Suprapubic skin (tissue), 4 donors: Measurements from ENCODE around the gene DIP2C. TPM values are rescaled to one million over a fixed set of nuclear protein-coding genes. Genes with fewer than 3 reads are reported as not detected.

Experiments
- DNase-seq, 2 donors: peaks; one replicate each; pipeline ENCODE4 v3.0.0-alpha.2; 2019; ENCODE audit warnings: low spot score in 2 of 2
- H3K27ac ChIP-seq: fragments of 200-600 bp; sonication (generic); one replicate; pipeline ENCODE4 v1.5.1; 2019
- H3K27me3 ChIP-seq: fragments of 200-600 bp; sonication (generic); one replicate; pipeline ENCODE4 v1.5.1; 2019
- H3K36me3 ChIP-seq: fragments of 200-600 bp; sonication (generic); one replicate; pipeline ENCODE4 v1.5.1; 2019
- H3K4me1 ChIP-seq: fragments of 200-600 bp; sonication (generic); one replicate; pipeline ENCODE4 v1.5.1; 2019
- H3K4me3 ChIP-seq: fragments of 200-600 bp; sonication (generic); one replicate; pipeline ENCODE4 v1.5.1; 2019; ENCODE audit warnings: mild to moderate bottlenecking
- H3K9me3 ChIP-seq: fragments of 200-600 bp; sonication (generic); one replicate; pipeline ENCODE4 v1.5.1; 2019
- CTCF ChIP-seq, 2 donors: fragments of 200-600 bp in 1 of 2; fragments of 450-650 bp in 1 of 2; sonication (generic) in 1 of 2; IDR thresholded peaks; one replicate each; pipeline ENCODE4 v1.5.1; 2016 to 2019; ENCODE audit warnings: antibody characterized with exemption in 2 of 2, mild to moderate bottlenecking in 1 of 2, moderate library complexity in 1 of 2
- EP300 ChIP-seq: sonication (generic); formaldehyde crosslinking; IDR thresholded peaks from one replicate; pipeline ENCODE4 v1.6.1; 2017; ENCODE audit warnings: antibody characterized with exemption
- POLR2A ChIP-seq, 2 donors: fragments of 450-650 bp; IDR thresholded peaks; one replicate each; pipeline ENCODE4 v1.6.1; 2017; ENCODE audit warnings: antibody characterized with exemption in 2 of 2, mild to moderate bottlenecking in 2 of 2, moderate library complexity in 2 of 2
- POLR2AphosphoS5 ChIP-seq, 3 donors: sonication (generic); formaldehyde crosslinking; IDR thresholded peaks; one replicate each; pipeline ENCODE4 v1.6.1; 2017; ENCODE audit warnings: antibody characterized with exemption in 3 of 3
- WGBS: methylation state at CpG from one replicate; pipeline ENCODE4 v1.1.5; 2018; 5-methylcytosine and 5-hydroxymethylcytosine counted together
- total RNA-seq, 4 donors: library from RNA; depleted of rRNA; stranded (reverse); fragments of >200 nt; gene quantifications; one replicate each; pipeline ENCODE4 v1.1.0, GENCODE V29; 2016

DIP2C gene
- total RNA-seq, 4 donors from 2014 or later = 6.7 to 23.3 (median 14.7) TPM

DNA sequence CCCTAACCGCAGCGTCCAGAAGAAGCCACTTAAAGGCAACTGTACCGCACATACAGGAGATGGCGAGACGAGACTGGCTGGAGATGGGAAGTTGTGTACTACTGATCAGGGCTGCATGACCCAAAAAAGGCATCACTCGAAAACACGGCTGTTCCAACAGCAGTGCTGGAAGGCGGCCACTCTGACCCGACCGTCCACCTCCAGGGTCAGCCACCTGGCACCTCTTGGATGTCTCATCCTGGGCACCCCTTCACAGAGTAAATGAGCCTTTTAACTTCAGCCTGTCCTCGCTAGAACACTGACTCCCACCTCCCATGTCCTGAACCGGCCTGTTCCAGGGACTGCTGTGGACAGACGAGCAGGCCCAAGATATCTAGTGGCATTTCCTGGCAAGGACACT, 180.7 kb downstream of the DIP2C start:
- DNase-seq = peak in 1 of 2 donors; percentile 27
- Histone ChIP-seq H3K4me3 (no peak overlapping the region), H3K27me3 (no peaks in the 10 kb centered on the region), H3K4me1 (peaks cover 21% of the 10 kb centered on the region), H3K9me3 (no peaks in the 10 kb centered on the region), H3K36me3 (no peaks in the 10 kb centered on the region), H3K27ac (no peak overlapping the region)
- TF ChIP-seq POLR2A (IDR thresholded peaks at IDR 0.05) (no peak), POLR2AphosphoS5 (IDR thresholded peaks at IDR 0.05) (no peak), CTCF (IDR thresholded peaks at IDR 0.05) (no peak), EP300 (no peak)
- 97% methylated on average over 13 of the region's 13 CpGs for WGBS

DNA sequence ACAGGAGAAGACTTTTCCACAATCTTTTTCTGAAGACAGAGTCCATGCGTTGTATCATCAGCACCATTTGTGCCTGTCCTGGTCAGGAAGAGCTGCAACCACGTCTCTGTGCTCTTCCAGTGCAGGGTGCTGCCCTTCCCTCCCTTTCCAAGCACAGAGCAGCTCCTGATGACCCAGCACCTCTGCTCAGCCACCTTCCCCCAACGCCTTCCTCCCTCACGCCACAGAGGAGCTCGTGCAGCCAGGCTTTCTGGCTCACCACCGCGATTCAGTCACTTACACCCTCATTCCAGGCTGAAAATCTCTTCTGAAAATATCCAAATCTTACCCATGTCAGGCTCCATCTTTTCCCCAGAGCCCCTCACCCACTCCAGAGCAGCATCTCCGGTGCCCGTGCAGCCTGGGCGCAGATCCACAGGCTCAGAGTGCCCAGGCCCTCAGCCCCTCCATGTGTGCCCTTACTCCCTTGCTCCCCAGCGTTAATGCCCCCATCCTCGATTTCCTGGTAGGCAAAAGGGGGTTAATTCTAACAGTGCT, 181.5 kb downstream of the DIP2C start:
- Histone ChIP-seq H3K9me3 (no peaks in the 10 kb centered on the region), H3K4me3 (no peak overlapping the region), H3K27me3 (no peaks in the 10 kb centered on the region), H3K27ac (no peak overlapping the region), H3K36me3 (no peaks in the 10 kb centered on the region), H3K4me1 (peaks cover 21% of the 10 kb centered on the region)
- TF ChIP-seq POLR2AphosphoS5 (IDR thresholded peaks at IDR 0.05) (no peak), POLR2A (IDR thresholded peaks at IDR 0.05) (no peak), CTCF (IDR thresholded peaks at IDR 0.05) (no peak), EP300 (no peak)
- WGBS = 92% methylated on average over 12 of the region's 12 CpGs
- DNase-seq = peak in 1 of 2 donors; percentile 37

- Histone ChIP-seq H3K27ac (no peak overlapping the region), H3K4me3 (no peak overlapping the region), H3K9me3 (no peaks in the 10 kb centered on the region), H3K36me3 (no peaks in the 10 kb centered on the region), H3K4me1 (peaks cover 21% of the 10 kb centered on the region), H3K27me3 (no peaks in the 10 kb centered on the region)
- DNase-seq = peak in 1 of 2 donors; percentile 40
- TF ChIP-seq EP300 (no peak), CTCF (IDR thresholded peaks at IDR 0.05) (no peak), POLR2AphosphoS5 (IDR thresholded peaks at IDR 0.05) (no peak), POLR2A (IDR thresholded peaks at IDR 0.05) (no peak)
- WGBS = 95% methylated on average over 16 of the region's 16 CpGs
These were observed 182.1 kb downstream of the DIP2C start for GRCh38 chr10:507355-507699.

- WGBS = 93% methylated on average over 20 of the region's 32 CpGs
These were observed 182.8 kb downstream of the DIP2C start for GRCh38 chr10:506451-507354.

More at GRCh38 chr10:506451-507354, 182.8 kb downstream of the DIP2C start:
- Histone ChIP-seq H3K36me3 (no peaks in the 10 kb centered on the region), H3K4me3 (no peak overlapping the region), H3K4me1 (peaks cover 19% of the 10 kb centered on the region), H3K9me3 (no peaks in the 10 kb centered on the region), H3K27me3 (no peaks in the 10 kb centered on the region), H3K27ac (no peak overlapping the region)
- no peak for TF ChIP-seq CTCF (IDR thresholded peaks at IDR 0.05)
- no peak for TF ChIP-seq EP300
- TF ChIP-seq POLR2AphosphoS5 (IDR thresholded peaks at IDR 0.05) = no peak
- no peak for TF ChIP-seq POLR2A (IDR thresholded peaks at IDR 0.05)
- peak in 1 of 2 donors; percentile 56 for DNase-seq
